ENCODE data around the gene SIAE. TPM values are rescaled to one million over a fixed set of nuclear protein-coding genes. Genes with fewer than 3 reads are reported as not detected.

The SIAE gene
- total and polyA plus RNA-seq, 2 of the 8 experiments (the other 6 are each of a cell fraction or from before 2014, with no cell fraction given), result 2.3 to 3.7 TPM

- Histone ChIP-seq H4K8ac (ENCODE audit: extremely low read depth, insufficient read depth, low read length) (no peak overlapping the region), H4K5ac (ENCODE audit: insufficient read length, low read depth, low read length) (no peak overlapping the region), H3K4me1 (replicated peaks in 1 of 4; ENCODE audit: control insufficient read depth in 3 of 4, insufficient read depth in 4 of 4, low read length in 3 of 4) (peaks cover 0 to 6% (median 2%) of the 10 kb centered on the region in 4 experiments; a peak in 3 of 7 replicates), H3K14ac (ENCODE audit: insufficient read length) (no peak overlapping the region), H3K9me3 (ENCODE audit: insufficient read depth in 2 of 2, low read depth in 1 of 2, low read length in 1 of 2) (no peaks in the 10 kb centered on the region), H2AFZ (ENCODE audit: low read length) (no peak overlapping the region), H3K36me3 (ENCODE audit: control insufficient read depth in 2 of 4, insufficient read depth in 4 of 4, low read length in 3 of 4) (peaks cover 0 to under 1% (median 0%) of the 10 kb centered on the region in 4 experiments; a peak in 1 of 8 replicates), H3K18ac (ENCODE audit: extremely low read depth, low read length) (no peak overlapping the region), H3K23me2 (ENCODE audit: low read depth, low read length) (no peaks in the 10 kb centered on the region; the same call in 1 of the 2 replicates), H2BK120ac (replicated peaks; ENCODE audit: low read depth, low read length) (no peak overlapping the region), H3K4me3 (ENCODE audit: extremely low read depth in 1 of 4, insufficient read depth in 2 of 4, low read depth in 3 of 4, low read length in 4 of 4) (no peak overlapping the region), H4K20me1 (replicated peaks in 1 of 2; ENCODE audit: control insufficient read depth in 1 of 2, insufficient read depth in 2 of 2, low read length in 2 of 2) (no peaks in the 10 kb centered on the region), H3K4ac (replicated peaks; ENCODE audit: insufficient read length, low read depth, low read length) (no peak overlapping the region), H3K79me1 (ENCODE audit: low read depth, low read length) (no peaks in the 10 kb centered on the region), H3K27me3 (replicated peaks in 1 of 4; ENCODE audit: control insufficient read depth in 3 of 4, extremely low read depth in 1 of 4, insufficient read depth in 3 of 4, low read length in 3 of 4) (no peaks in the 10 kb centered on the region), H2BK15ac (ENCODE audit: low read length) (no peak overlapping the region), H3K23ac (ENCODE audit: insufficient read length) (no peak overlapping the region), H2AK5ac (ENCODE audit: low read depth, low read length) (no peak overlapping the region), H3K9ac (replicated peaks in 1 of 4; ENCODE audit: extremely low read depth in 1 of 4, low read depth in 3 of 4, low read length in 3 of 4) (no peak overlapping the region), H4K91ac (replicated peaks; ENCODE audit: insufficient read length, low read length) (no peak overlapping the region), H2BK5ac (ENCODE audit: low read depth, low read length) (no peak overlapping the region), H3K4me2 (ENCODE audit: insufficient read depth in 1 of 2, low read depth in 2 of 2, low read length in 2 of 2) (no peak overlapping the region), H3K27ac (ENCODE audit: low read depth, low read length) (no peak overlapping the region), H2BK12ac (ENCODE audit: low read depth, low read length) (no peak overlapping the region), H2BK20ac (ENCODE audit: low read length) (no peak overlapping the region), H3K56ac (replicated peaks; ENCODE audit: insufficient read length, low read depth, low read length) (no peak overlapping the region), H3K79me2 (ENCODE audit: control insufficient read depth in 1 of 2, insufficient read depth in 2 of 2, low read length in 2 of 2) (no peaks in the 10 kb centered on the region)
- CTCF ChIA-PET (ENCODE audit: partially characterized antibody), result interaction anchor here (0.7 to 8.6 kb wide), 20 partner anchors 11 to 237 kb away, joined by 3 to 69 read pairs (median 6); partner anchors contain the start of genes ESAM, SIAE and SPA17
- DNase-seq (ENCODE audit: low read depth in 1 of 2, low spot score in 2 of 2) (no peak), FAIRE-seq (no peak)
- POLR2A ChIA-PET (ENCODE audit: partially characterized antibody), result interaction anchor here (1.3 kb wide), 1 partner anchor 120 kb away, joined by 4 read pairs; no protein-coding TSS in a partner anchor
- 86% methylated on average over 10 of the region's 10 CpGs; no CpG with 5 or more reads in 1 of the 2 experiments for WGBS, 2 experiments (ENCODE audit: extremely low coverage in 1 of 2, insufficient coverage in 1 of 2, insufficient read length in 1 of 2, insufficient replicate concordance in 2 of 2, low coverage in 1 of 2, low lambda C conversion rate in 2 of 2, missing lambda C conversion rate in 1 of 2)
- TF ChIP-seq HDAC6 (IDR thresholded peaks at IDR 0.05; ENCODE audit: low read depth, low read length), result no peak
- no peak for TF ChIP-seq CBX5 (IDR thresholded peaks at IDR 0.05; ENCODE audit: low read depth, low read length)
- no peak for TF ChIP-seq E2F6 (IDR thresholded peaks at IDR 0.05)
- no peak for TF ChIP-seq JUND (IDR thresholded peaks at IDR 0.05; ENCODE audit: low read length)
- no peak for TF ChIP-seq EGR1 (IDR thresholded peaks at IDR 0.05; ENCODE audit: borderline replicate concordance, low read depth, low read length)
- TF ChIP-seq BACH1 (IDR thresholded peaks at IDR 0.05; ENCODE audit: low read length), result no peak
- TF ChIP-seq JUN (IDR thresholded peaks at IDR 0.05; ENCODE audit: low read depth, low read length), result no peak
- TF ChIP-seq TEAD4 (IDR thresholded peaks at IDR 0.05; ENCODE audit: low read depth, low read length), result no peak
- TF ChIP-seq SRF (IDR thresholded peaks at IDR 0.05; ENCODE audit: low read depth, low read length), result no peak
- no peak for TF ChIP-seq KDM4A (IDR thresholded peaks at IDR 0.05; ENCODE audit: low read depth, low read length, severe bottlenecking)
- TF ChIP-seq SP1 (IDR thresholded peaks at IDR 0.05; ENCODE audit: low read depth, low read length), result no peak
- no peak for TF ChIP-seq TAF7 (optimal IDR thresholded peaks at IDR 0.05; ENCODE audit: borderline replicate concordance, low read depth, low read length)
- TF ChIP-seq SUZ12 (IDR thresholded peaks at IDR 0.05; ENCODE audit: low read length), result no peak
- TF ChIP-seq CHD1 (IDR thresholded peaks at IDR 0.05; ENCODE audit: low read depth, low read length), result no peak
Observed at GRCh38 chr11:124643042-124643604, 30.4 kb downstream of the SIAE start.
